Epithelial cell of proximal tubule (primary cell): ENCODE results near the gene VWA5A. TPM values are rescaled to one million over a fixed set of nuclear protein-coding genes. Genes with fewer than 3 reads are reported as not detected.

ENCODE experiments used
- DNase-seq: peaks from one replicate; pipeline ENCODE4 v3.0.0-alpha.2; 2011; ENCODE audit warnings: low read depth
- H3K4me3 ChIP-seq: 2 replicates; pipeline ENCODE4 v1.5.1; 2011; ENCODE audit warnings: low read depth, mild to moderate bottlenecking, low read length
- CTCF ChIP-seq: conservative IDR thresholded peaks from 2 replicates; pipeline ENCODE4 v1.5.1; 2012; ENCODE audit warnings: low read depth, mild to moderate bottlenecking, low read length
- total RNA-seq: library from RNA; depleted of rRNA; stranded (reverse); fragments of >200 nt; gene quantifications from 2 replicates; pipeline ENCODE4 v1.2.3, GENCODE V29; 2015

VWA5A gene
- total RNA-seq, 1 donor from 2014 or later: 13.1 TPM

GRCh38 chr11:124143034-124143433 lies 27.8 kb downstream of the VWA5A start:
- no peak for TF ChIP-seq CTCF
- no peak overlapping the region for H3K4me3 ChIP-seq
- no peak for DNase-seq

- H3K4me3 ChIP-seq: no peak overlapping the region
- no peak for DNase-seq
- TF ChIP-seq CTCF: no peak
These were observed 32.7 kb downstream of the VWA5A start for GRCh38 chr11:124147951-124148350.

- DNase-seq: no peak
- no peak for TF ChIP-seq CTCF
- no peak overlapping the region for H3K4me3 ChIP-seq
These were observed 35.4 kb downstream of the VWA5A start for GRCh38 chr11:124150684-124151083.

- no peak for DNase-seq
- H3K4me3 ChIP-seq: no peak overlapping the region
- TF ChIP-seq CTCF: peak; percentile 8
These were observed 37.6 kb downstream of the VWA5A start for GRCh38 chr11:124152770-124153407.

DNA sequence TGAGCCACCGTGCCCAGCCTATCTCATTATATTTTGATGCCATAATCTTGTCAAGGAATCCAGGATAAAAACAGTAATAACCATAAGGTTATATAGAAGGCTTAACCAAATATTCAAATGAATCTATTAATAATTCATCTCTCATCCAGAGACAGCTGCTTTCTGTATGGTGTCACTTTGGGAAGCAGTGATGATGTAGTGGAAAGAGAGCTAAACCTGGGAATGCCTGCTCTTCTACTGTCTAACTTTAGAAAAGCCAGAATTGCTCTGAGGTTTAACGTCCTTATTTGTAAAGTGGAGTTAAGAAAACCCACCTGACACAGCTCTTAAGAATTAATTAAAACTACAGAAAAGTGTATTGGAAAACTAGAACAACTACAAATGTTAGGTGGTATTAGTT lies 38.6 kb downstream of the VWA5A start:
- DNase-seq: no peak
- TF ChIP-seq CTCF: no peak
- no peak overlapping the region for H3K4me3 ChIP-seq

- no peak overlapping the region for H3K4me3 ChIP-seq
- DNase-seq: no peak
- no peak for TF ChIP-seq CTCF
These were observed 44.2 kb downstream of the VWA5A start for GRCh38 chr11:124159481-124159880.

GRCh38 chr11:124160986-124161385 lies 45.7 kb downstream of the VWA5A start:
- DNase-seq: no peak
- no peak for TF ChIP-seq CTCF
- no peak overlapping the region for H3K4me3 ChIP-seq
